Measurements from ENCODE around the gene ZNF331.

GRCh38 chr19:53520547-53521372 is 17.2 kb upstream of the ZNF331 start:
- no peak for TF ChIP-seq CTCF (IDR thresholded peaks at IDR 0.05; ENCODE audit: insufficient read depth, low read length)
- TF ChIP-seq REST (IDR thresholded peaks at IDR 0.05; ENCODE audit: insufficient replicate concordance, low read depth), result peak; percentile 29
- peak; percentile 32; the same call in 1 of the 2 replicates for TF ChIP-seq POLR2AphosphoS5 (IDR thresholded peaks at IDR 0.05; ENCODE audit: low read depth)
- 0 out of 2 replicates have a peak, but pooled peaks have one; percentile 13 for TF ChIP-seq GABPA (IDR thresholded peaks at IDR 0.05; ENCODE audit: low read depth)

Measured in HL-60 (cell line).